Esophagus (tissue), 2 donors: Measurements from ENCODE around the gene MUC2. TPM values are rescaled to one million over a fixed set of nuclear protein-coding genes. Genes with fewer than 3 reads are reported as not detected.

Experiments
- H3K27ac ChIP-seq, 2 donors: one replicate each; pipeline ENCODE4 v1.5.1; 2013; ENCODE audit warnings: low read depth in 2 of 2, mild to moderate bottlenecking in 2 of 2, inconsistent platforms in 1 of 2, low read length in 1 of 2, moderate library complexity in 1 of 2
- H3K27me3 ChIP-seq, 2 donors: one replicate each; pipeline ENCODE4 v1.6.1; 2013; ENCODE audit warnings: low read length in 2 of 2, control low read depth in 1 of 2, mild to moderate bottlenecking in 1 of 2; ENCODE audit not compliant: insufficient read depth in 2 of 2, control insufficient read depth in 1 of 2
- H3K36me3 ChIP-seq, 2 donors: one replicate each; pipeline ENCODE4 v1.6.1; 2013; ENCODE audit warnings: low read length in 1 of 2; ENCODE audit not compliant: control insufficient read depth in 2 of 2, insufficient read depth in 2 of 2
- H3K4me1 ChIP-seq, 2 donors: one replicate each; pipeline ENCODE4 v1.6.1; 2013; ENCODE audit warnings: low read length in 1 of 2; ENCODE audit not compliant: control insufficient read depth in 2 of 2, insufficient read depth in 2 of 2
- H3K4me3 ChIP-seq, 2 donors: one replicate each; pipeline ENCODE4 v1.5.1; 2013; ENCODE audit warnings: low read length in 2 of 2, mild to moderate bottlenecking in 2 of 2, low read depth in 1 of 2, moderate library complexity in 1 of 2
- H3K9me3 ChIP-seq, 2 donors: one replicate each; pipeline ENCODE4 v1.6.1; 2013; ENCODE audit warnings: mild to moderate bottlenecking in 2 of 2, low read depth in 1 of 2, low read length in 1 of 2, moderate library complexity in 1 of 2; ENCODE audit not compliant: control insufficient read depth in 2 of 2, insufficient read depth in 1 of 2
- WGBS, 2 donors: extraction: QIAGEN DNeasy Blood & Tissue Kit; methylation state at CpG; one replicate each; pipeline ENCODE4 v1.1.7; 2013; 5-methylcytosine and 5-hydroxymethylcytosine counted together
- polyA plus RNA-seq, 2 donors: library from polyadenylated mRNA; stranded (reverse); fragments of 200-250 nt; gene quantifications; one replicate each; pipeline ENCODE4 v1.2.3, GENCODE V29; 2013
- donor health status: healthy with polysubstance abuse.
- donor health status: Bipolar disorder and iron deficiency.

MUC2 gene
- polyA plus RNA-seq, 2 donors = 0.04 TPM; not detected in 1

- Histone ChIP-seq H3K4me1 (no peaks in the 10 kb centered on the region), H3K27ac (no peak overlapping the region), H3K27me3 (peaks cover 0 to 4% of the 10 kb centered on the region in 2 donors), H3K36me3 (no peaks in the 10 kb centered on the region), H3K9me3 (no peaks in the 10 kb centered on the region), H3K4me3 (no peak overlapping the region)
- 71 to 77% methylated on average over 27 of the region's 27 CpGs for WGBS, 2 donors
These were observed 46.1 kb downstream of the MUC2 start for GRCh38 chr11:1120532-1121330.

- no peak overlapping the region for H3K27ac ChIP-seq
- H3K27me3 ChIP-seq = peaks cover 0 to 4% of the 10 kb centered on the region in 2 donors
These were observed 46.7 kb downstream of the MUC2 start for GRCh38 chr11:1121331-1121812.

GRCh38 chr11:1121813-1122663 lies 47.4 kb downstream of the MUC2 start:
- no peaks in the 10 kb centered on the region for H3K36me3 ChIP-seq
- peaks cover 0 to 4% of the 10 kb centered on the region in 2 donors for H3K27me3 ChIP-seq
- H3K4me1 ChIP-seq = no peaks in the 10 kb centered on the region
- no peak overlapping the region for H3K4me3 ChIP-seq
- 55 to 60% methylated on average over 28 of the region's 28 CpGs for WGBS, 2 donors
- no peaks in the 10 kb centered on the region for H3K9me3 ChIP-seq
- no peak overlapping the region for H3K27ac ChIP-seq

More at GRCh38 chr11:1121331-1121812, 46.7 kb downstream of the MUC2 start:
- Histone ChIP-seq H3K4me1 (no peaks in the 10 kb centered on the region), H3K36me3 (no peaks in the 10 kb centered on the region), H3K4me3 (no peak overlapping the region), H3K9me3 (no peaks in the 10 kb centered on the region)
- WGBS, 2 donors = 82 to 85% methylated on average over 19 of the region's 19 CpGs

- H3K27ac ChIP-seq = no peak overlapping the region
- H3K27me3 ChIP-seq = peaks cover 0 to 4% of the 10 kb centered on the region in 2 donors
These were observed 48.0 kb downstream of the MUC2 start for GRCh38 chr11:1122664-1123002.

GRCh38 chr11:1123970-1124369 lies 49.3 kb downstream of the MUC2 start:
- no peaks in the 10 kb centered on the region for H3K4me1 ChIP-seq
- no peak overlapping the region for H3K4me3 ChIP-seq
- H3K36me3 ChIP-seq = no peaks in the 10 kb centered on the region
- H3K9me3 ChIP-seq = no peaks in the 10 kb centered on the region
- WGBS, 2 donors = 82 to 89% methylated on average over 1 of the region's 1 CpG
- peaks cover 0 to 4% of the 10 kb centered on the region in 2 donors for H3K27me3 ChIP-seq
- no peak overlapping the region for H3K27ac ChIP-seq

More at GRCh38 chr11:1122664-1123002, 48.0 kb downstream of the MUC2 start:
- Histone ChIP-seq H3K36me3 (no peaks in the 10 kb centered on the region), H3K9me3 (no peaks in the 10 kb centered on the region), H3K4me1 (no peaks in the 10 kb centered on the region), H3K4me3 (no peak overlapping the region)
- 66 to 75% methylated on average over 7 of the region's 7 CpGs for WGBS, 2 donors

Other genes with a start within 250 kb of the MUC2 start
- 1 to 10 TPM; 3.2 to 5.3 TPM for gene CRACR2B, start 247.0 kb upstream of the MUC2 start, polyA plus RNA-seq
- 100 to 1,000 TPM in 1 of 2 donors, 10 to 100 TPM in 1; 75.5 to 108 TPM for gene CD151, start 241.9 kb upstream of the MUC2 start, polyA plus RNA-seq
- gene POLR2L, start 232.3 kb upstream of the MUC2 start, polyA plus RNA-seq = 100 to 1,000 TPM in 1 of 2 donors, 10 to 100 TPM in 1; 64.9 to 177 TPM
- 10 to 100 TPM in 1 of 2 donors, 1 to 10 TPM in 1; 9.8 to 16.8 TPM for gene TSPAN4, start 232.0 kb upstream of the MUC2 start, polyA plus RNA-seq
- gene CHID1, start 164.1 kb upstream of the MUC2 start, polyA plus RNA-seq = 10 to 100 TPM; 22.5 to 30.7 TPM
- gene AP2A2, start 149.0 kb upstream of the MUC2 start, polyA plus RNA-seq = 10 to 100 TPM; 17.3 to 20.2 TPM
- gene MUC6, start 38.2 kb upstream of the MUC2 start, polyA plus RNA-seq = under 1 TPM; 0.26 to 0.46 TPM
- gene MUC5AC, start 83.1 kb downstream of the MUC2 start, polyA plus RNA-seq = under 1 TPM; 0.01 to 0.08 TPM
- under 1 TPM; 0.18 to 0.56 TPM for gene MUC5B, start 148.2 kb downstream of the MUC2 start, polyA plus RNA-seq
- gene TOLLIP, start 234.8 kb downstream of the MUC2 start, polyA plus RNA-seq = 10 to 100 TPM; 44.4 to 68.0 TPM